DLD1 (cell line): Measurements from ENCODE around the gene SDSL.

Source experiments
- in situ Hi-C: cut with HindIII; loops from 2 replicates; pipeline ENCODE4 v1.10.0; 2017; ENCODE audit warnings: low sequenced_read_pairs

Gene SDSL, protein sequence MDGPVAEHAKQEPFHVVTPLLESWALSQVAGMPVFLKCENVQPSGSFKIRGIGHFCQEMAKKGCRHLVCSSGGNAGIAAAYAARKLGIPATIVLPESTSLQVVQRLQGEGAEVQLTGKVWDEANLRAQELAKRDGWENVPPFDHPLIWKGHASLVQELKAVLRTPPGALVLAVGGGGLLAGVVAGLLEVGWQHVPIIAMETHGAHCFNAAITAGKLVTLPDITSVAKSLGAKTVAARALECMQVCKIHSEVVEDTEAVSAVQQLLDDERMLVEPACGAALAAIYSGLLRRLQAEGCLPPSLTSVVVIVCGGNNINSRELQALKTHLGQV

DNA sequence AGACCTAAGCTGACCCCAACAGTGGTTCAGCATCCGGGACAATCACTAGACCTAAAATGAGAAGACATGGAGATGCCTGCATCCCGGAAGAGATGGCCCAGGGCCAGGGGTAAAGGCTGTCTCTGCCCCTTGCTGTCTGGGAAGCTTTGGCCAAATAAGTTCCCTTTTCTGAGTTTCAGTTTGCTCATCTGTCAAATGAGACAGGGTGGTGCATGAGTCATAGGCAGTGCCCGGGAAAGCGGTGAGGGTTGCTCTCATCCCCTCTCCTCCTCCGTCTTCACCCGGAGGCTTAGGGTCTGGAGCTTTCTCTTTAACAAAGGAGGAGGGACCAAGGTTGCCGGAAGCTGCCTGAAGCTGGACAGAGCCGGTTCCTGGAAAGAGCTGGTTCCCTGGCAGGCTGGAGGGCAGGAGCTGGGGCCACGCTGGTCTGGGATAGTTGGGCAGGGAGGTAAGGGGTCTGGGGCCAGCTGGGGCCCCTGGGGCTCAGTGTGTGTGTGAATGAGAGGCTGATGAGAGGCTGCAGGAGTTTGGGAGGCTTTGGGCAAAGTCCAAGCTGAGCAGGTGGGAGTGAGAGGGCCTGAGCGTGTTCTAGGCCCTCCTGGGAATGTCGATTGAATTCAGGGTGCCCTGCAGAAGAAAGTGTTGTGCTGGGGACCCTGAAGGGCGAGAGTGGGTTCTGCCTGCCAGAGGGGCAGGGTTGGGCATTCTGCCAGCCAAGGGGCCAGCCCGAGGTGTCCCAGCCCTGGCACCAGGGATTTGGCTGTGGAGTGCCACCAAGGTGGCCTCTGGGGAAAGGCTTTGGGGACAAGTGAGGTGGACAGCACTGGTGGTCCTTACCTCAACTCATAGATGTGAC, at the start of gene SDSL:
SDSL (plus strand) TSS at position 351 of the 856 bp plus-strand sequence. CDS start 5,603 bp downstream, outside the sequence.
- in situ Hi-C loops = no loop called here

DNA sequence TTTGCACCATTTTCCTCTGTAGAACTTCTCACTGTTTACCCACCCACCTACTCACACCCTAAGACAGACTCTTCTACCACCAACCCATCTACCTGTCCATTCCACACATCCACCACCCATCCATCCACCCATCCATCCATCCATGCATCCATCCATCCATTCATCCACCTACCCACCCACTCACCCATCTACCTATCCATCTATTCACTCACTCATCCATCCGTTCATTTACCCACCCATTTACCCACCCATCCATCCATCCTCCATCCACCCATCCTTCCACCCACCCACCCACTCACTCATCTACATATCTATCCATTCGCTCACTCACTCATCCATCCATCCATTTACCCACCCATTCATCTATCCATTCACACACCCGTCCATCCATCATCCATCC, 48.7 kb upstream of the SDSL start:
- in situ Hi-C loops = no loop called here

DNA sequence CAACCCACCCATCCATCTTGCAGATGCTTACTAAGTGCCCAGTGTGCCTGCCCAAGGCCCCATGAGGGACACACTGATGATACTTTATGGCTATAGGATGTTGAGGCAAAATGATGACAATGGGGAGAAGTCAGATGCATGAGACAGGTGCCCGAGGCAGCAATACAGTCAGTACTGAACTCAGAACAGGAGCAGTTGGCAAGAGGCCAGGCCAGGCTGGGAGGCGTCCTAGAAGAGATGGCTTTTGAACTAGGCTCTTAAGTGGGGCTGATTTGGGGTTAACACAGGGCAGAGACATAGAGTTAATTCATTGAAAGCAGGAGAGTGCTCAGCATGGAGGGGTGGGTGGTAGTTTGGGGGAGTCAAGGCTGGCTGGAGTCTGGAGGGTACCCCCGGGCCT, 48.2 kb upstream of the SDSL start:
- in situ Hi-C loops = no loop called here

DNA sequence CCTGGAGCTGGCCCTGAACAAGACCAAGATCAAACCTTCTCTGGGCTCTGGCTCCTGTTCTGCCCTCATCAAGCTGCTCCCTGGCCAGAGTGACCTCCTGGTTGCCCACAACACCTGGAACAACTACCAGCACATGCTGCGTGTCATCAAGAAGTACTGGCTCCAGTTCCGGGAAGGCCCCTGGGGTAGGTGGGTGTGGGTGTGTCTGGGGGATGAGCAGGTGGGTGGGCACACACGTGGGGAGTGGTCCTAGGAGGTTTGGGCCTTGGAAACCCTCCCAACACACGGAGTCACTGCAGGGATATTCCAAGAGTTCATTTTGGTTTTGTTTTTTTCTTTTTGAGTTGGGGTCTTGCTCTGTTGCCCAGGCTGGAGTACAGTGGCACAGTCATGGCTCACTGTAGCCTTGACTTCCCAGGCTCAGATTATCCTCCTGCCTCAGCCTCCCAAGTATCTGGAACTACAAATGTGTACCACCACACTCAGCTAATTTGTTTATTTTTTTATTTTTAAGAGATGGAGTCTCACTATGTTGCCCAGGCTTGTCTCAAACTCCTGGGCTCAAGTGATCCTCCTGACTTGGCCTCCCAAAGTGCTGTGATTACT, 47.3 kb upstream of the SDSL start:
- in situ Hi-C loops = no loop called here

DNA sequence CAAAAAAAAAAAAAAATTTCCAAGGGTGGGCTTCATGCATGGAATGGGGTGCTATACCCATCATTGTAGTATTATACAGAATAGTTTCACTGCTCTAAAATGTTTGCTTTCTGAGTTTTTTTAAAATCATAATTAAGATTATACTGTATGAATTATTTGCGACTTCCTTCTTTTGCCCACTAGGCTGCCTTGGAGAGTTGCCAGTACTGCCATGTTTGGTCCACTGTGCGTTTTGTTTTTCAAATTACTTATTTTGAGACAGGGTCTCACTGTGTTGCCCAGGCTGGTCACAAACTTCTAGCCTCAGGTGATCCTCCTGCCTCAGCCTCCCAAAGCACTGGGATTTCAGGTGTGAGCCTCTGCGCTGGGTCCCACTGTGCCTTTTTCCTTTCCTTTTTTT, 43.9 kb upstream of the SDSL start:
- in situ Hi-C loops = no loop called here

DNA sequence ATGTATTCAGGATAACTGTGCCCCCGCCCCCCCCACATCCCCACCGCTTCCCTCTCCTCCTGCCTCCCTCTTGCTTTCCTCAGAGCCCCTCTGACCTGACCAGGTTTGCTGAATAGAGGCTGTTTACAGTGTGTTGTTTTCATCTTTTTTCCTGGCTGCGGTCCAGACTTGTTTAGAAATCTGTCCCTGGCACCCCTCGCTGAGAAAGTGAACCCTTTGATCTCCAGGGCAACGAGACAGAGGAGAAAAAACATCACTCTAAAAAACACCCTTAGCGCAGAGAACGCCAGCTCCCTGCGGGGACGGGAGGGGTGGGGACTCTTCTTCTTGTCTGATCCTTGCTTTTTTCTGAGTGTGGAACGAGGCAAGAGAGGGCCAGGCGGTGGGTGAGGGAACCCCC, 41.0 kb upstream of the SDSL start:
- in situ Hi-C loops = no loop called here

DNA sequence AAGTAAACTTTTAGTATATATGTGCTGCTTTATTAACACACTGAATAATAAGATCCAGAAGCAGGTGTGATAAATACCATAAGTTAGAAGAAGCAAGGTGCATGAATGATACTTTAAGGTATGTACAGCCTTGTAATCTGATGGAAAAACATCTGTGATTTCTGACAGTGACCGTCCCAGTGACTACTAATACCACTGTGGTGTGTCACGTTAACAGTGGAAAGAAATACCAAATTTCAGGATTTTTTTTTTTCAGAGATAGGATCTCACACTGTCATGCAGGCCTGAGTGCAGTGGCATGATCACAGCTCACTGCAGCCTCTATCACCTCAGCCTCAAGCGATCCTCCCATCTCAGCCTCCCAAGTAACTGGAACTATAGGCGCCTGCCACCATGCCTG, 40.0 kb upstream of the SDSL start:
- in situ Hi-C loops = no loop called here

DNA sequence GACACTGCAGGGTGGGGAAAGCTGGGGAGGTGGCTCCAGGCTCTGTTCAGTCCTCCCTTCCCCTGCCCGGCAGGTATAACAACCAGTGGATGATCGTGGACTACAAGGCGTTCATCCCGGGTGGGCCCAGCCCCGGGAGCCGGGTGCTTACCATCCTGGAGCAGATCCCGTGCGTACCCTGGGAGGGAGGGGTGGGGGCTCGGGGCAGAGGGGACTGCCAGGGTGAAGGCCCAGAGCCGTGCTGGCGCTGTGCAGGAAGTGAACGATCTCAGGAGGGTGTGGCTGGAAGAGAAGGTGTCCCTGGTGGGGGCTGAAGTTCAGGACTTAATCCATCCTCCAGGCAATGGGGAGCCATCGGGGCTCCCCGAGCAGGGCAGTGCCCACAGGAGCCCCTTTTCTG, 37.4 kb upstream of the SDSL start:
- in situ Hi-C loops = no loop called here

DNA sequence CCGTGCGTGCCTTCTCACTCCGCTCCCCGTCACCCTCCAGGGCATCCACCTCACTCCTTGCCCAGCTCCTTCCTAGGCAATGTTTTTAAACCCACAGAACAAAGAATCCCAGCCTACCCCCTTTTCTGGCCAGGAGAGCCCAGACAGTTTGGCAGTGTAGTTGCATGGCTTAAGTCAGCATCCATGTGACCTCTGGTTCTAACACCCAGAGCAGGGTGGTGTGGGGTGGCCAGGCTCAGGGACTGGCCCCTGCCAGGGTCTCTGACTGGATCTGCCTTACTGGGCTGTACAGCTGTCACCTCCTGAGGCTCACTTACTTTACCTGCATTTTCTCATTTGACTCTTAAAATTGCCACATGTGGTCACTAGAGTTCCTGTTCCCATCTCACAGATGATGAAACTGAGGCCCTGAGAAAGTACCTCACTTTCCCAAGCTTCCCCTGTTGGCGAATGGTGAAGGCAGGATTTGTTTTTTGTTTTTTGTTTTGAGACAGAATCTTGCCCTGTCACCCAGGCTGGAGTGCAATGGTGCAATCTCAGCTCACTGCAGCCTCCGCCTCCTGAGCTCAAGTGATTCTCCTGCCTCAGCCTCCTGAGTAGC, 36.8 kb upstream of the SDSL start:
- in situ Hi-C loops = no loop called here

DNA sequence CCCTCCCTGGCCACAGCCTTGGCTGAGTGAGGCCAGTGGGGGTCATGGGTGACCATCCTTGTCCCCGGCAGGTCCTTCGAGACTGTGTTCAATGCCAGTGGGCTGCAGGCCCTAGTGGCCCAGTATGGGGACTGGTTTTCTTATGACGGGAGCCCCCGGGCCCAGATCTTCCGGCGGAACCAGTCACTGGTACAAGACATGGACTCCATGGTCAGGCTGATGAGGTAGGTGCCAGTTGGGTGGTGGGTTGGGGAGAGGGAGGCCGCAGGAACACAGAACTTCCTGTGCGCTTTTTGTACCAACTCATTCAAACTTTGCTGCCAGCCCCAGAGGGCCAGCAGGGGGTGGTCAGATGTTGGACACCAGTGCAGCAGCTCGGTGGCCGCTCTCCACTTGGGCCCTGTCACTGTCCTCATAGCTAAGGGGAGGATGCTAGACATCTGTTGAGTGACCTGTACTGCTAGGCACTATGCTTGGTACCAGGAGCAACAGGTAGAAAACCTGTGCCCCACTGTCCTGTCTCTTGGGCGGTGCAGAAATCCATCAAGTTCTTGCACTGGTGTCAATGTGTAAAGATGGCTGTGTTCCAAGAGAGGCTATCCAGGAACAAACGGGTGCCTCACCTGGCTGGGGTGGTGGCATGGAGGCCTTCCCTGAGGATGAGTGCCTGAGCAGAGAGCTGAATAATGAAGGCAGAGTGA, 35.2 kb upstream of the SDSL start:
- in situ Hi-C loops = no loop called here

DNA sequence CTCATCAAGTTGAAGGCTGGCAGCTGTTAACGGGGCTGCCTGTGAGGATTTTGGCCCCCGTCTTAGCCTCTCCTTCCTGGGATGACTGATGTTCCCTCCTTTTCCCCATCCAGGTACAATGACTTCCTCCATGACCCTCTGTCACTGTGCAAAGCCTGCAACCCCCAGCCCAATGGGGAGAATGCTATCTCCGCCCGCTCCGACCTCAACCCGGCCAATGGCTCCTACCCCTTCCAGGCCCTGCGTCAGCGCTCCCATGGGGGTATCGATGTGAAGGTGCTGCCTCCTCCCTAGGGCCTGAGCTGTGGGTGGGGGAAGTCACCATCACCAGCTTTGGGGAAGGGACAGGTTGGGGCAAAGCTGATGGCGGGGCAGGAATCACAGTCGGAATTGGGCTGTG, 34.5 kb upstream of the SDSL start:
- in situ Hi-C loops = no loop called here

DNA sequence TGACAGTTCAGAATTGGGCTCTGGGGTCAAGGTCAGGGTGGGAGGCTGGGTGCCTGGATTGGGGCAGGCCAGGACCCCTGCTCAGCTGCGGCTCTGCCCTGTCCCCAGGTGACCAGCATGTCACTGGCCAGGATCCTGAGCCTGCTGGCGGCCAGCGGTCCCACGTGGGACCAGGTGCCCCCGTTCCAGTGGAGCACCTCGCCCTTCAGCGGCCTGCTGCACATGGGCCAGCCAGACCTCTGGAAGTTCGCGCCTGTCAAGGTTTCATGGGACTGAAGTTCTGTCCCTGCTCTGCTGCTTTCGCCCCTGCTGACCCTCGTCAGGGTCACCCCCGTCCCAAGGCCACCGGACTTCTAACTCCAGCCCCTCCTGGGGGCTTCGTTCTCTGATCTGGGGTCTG, 33.8 kb upstream of the SDSL start:
- in situ Hi-C loops = no loop called here

DNA sequence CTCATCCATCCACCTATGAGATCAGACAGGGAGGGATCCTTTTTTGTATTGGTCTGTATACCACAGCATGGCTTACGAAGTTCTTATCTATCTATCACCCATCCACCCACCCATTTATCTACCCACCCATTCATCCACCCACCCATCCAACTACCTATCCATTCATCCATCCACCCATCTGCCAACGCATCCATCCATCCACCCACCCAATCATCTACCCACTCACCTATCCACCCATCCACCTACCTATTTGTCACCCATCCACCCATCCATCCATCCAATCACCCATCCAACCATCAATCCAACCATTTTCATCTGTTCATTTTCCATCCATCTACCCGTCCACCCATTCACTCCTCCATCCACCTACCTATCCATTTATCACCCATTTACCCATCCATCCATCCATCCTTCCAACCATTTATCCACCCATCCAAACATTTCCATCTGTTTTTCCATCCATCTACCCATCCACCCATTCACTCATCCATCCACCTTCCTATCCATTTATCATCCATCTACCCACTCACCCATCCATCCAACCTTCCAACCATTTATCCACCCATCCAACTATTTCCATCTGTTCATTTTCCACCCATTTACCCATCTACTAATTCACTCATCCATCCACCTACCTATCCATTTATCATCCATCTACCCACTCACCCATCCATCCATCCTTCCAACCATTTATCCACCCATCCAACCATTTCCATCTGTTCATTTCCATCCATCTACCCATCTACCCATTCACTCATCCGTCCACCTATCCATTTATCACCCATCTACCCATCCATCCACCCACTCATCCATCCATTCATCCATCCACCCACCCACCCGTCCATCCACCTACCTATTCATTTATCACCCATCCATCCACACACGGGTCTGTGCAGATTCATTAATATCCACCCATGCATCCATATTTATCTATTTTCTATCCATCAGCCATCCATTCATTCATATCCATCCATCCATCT, 31.8 kb upstream of the SDSL start:
- in situ Hi-C loops = no loop called here

DNA sequence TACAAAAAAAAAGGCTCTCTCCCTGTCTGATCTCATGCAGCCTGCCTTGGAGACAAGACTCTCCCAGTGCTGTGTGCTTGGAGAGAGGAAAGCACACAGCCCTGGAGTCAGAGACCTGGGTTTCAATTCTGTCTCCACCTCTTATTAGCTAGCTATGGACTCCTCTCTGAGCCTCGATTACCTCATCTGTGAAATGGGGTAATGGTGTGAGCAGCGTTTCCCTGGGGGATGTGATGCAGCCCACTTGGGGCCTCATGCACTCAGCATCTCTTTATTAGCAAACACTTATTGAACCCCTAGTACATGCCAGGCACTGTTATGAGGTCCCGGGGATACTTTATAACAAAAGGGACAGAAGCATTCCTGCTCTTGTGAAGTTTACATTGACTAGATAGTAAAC, 31.0 kb upstream of the SDSL start:
- in situ Hi-C loops = no loop called here

DNA sequence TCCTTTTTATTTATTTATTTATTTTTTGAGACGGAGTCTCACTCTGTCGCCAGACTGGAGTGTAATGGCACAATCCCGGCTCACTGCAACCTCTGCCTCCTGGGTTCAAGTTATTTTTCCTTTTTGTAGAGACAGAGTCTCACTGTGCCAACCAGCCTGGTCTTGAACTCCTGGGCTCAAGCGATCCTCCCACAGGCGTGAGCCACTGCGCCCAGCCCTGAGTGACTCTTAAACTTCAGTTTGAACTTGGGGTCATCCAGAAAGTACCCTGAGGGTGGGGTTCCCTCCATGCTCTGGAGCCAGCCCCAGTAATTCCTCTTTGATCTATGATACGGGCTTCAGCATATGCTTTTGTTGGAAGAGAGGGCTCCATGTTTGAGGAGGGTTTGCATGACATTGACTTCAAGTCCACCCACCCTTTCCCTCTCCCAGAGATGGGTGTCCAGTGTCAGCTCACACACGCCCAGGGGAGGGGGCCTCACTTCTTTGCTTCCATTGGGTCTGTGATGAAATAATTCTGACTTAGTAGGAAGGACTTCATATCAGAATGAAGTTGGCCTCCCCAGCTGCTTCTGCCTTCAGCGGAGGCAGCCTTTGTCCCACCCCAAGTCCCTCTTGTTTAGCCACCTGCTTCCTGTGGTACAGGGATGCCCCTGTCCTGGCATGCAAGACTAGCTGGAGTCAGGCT, 30.4 kb upstream of the SDSL start:
- in situ Hi-C loops = no loop called here

DNA sequence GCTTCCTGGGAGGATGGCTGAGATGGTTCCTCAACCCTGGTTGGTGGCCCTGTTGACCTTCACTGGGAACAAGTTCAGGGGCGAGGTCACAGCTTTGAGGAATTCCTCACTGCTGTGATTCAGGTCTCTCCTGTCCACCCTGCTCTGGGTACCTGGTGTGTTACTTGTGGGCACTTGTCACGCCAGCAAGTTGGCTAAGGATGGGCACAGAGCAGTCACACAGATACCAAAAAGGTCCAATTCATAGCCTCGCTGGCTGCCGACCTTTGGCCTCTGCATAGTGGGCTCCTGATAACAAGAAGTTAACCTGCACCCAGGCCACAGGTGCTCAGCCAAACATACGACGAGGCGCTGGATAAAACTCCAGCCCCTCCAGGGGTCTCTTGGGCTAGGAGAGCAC, 29.7 kb upstream of the SDSL start:
- in situ Hi-C loops = no loop called here

DNA sequence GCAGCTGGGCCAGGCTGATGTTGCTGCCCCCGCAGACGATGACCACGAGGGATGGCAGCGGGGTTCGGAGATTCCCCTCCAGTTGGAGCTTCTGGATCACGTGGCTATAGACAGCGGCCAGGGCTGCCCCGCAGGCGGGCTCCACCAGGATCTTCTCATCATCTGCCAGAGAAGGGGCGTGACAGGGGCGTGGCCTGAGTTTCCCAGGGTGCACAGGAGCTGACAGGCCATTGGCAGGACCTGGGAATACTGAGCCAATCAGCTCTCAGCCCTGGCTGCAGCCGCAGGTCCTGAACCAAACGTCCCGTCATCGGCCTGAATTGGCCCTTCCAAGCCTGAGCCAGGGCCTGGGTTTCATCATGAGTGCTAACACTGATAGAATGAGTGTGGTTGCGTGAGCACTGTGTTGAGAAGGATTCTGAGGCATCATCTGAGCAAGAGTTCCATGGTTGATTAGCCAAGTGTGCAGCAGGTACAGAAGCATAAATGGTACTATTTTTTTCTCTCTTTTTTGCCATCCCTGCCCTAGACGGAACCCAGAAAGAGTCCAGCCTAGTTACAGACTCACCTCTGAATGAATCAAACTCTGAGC, 29.1 kb upstream of the SDSL start:
- in situ Hi-C loops = no loop called here

DNA sequence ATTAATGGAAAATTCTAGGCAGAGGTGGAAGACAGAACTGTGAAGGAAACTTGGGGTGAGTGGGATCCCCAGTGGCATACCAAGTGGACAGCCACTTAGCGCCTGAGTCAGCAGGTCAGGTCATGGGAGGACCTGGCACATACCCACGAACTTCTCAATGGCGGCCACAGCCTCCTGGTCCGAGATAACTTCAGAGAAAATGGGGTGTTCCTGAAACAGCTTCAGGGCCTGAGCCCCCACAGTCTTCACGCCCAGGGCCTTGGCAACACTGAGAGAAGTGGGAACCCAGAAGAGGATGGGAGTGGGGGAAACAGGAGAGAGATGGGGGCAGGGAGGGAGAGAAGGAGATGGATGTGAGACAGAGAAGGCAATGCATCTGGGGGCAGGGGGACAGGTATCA, 28.4 kb upstream of the SDSL start:
- in situ Hi-C loops = no loop called here

DNA sequence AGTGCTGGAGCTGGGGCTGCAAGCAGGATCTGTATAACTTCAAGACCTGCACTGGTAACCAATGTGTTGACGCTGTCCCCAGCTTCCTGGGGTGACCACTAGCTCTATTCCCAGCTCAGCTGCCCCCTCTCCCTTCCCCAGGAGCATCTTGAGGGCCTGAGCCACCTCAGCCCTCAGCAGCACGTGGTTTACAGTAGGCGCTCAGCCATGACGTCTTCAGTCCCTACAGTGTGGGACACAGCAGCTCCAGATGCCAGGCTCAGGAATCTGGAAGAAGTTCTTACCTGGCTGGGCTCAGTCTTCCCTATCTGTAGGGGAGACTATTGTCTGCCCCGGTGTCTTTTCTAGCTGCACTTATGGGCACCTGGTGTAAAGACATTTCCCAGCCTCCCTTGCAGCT, 27.1 kb upstream of the SDSL start:
- in situ Hi-C loops = no loop called here
